ENCODE data around the gene HOXB8. TPM values are rescaled to one million over a fixed set of nuclear protein-coding genes. Genes with fewer than 3 reads are reported as not detected.

Gene HOXB8
- total and polyA plus RNA-seq, 2 experiments from 2014 or later, result not detected

DNA sequence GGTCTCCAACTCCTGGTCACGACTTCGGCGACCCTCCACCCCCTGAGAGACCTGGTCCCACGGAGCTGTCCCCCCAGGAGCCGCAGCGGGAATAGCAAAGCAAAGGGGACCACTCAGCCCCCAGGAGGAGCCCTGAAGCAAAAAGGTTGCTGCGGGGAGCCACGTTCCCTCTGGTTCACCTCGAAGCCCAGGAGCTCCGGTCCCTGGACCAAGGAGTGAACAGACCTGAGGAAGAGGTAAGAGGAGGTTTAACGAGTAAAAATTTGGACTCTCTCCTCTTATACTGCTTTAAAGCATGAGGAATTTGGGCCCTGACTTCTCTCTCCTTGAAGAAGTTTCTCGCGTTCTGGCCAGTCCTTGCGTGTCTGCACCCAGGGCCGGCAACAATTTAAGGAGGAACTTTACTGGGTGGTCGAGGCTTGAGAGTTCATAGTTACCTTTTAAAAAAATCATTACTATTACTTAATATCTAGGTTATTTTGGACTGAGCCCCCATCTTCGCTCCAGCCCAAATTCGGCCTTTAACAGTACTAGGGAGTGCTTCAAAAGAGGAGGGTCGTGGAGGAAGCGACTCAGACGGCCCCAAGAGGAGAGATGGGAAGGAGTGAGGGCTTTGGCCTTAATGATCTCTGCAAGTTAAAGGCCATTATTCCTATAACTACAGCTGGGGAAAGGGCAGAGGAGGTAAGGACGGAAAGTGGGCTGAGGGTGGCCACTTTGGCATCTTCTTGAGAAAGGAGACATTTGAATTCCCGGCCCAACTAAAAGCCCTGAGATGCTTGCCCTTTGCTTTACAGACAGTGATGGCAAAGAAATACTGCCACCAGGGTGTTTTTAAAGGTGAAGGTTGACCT is 28.0 kb upstream of the HOXB8 start:
- peak; percentile 29 for DNase-seq (ENCODE audit: low spot score)

More for the DNA sequence above, 28.0 kb upstream of the HOXB8 start:
- Histone ChIP-seq H3K4me1 (ENCODE audit: insufficient read depth) (peaks cover 25% of the 10 kb centered on the region), H3K27me3 (ENCODE audit: insufficient read depth) (peaks cover 100% of the 10 kb centered on the region), H2AFZ (no peak overlapping the region), H3K9me2 (ENCODE audit: insufficient read depth) (no peaks in the 10 kb centered on the region), H3K4me2 (peak overlapping the region; percentile 67), H4K20me1 (replicated peaks; ENCODE audit: insufficient read depth) (peaks cover 46% of the 10 kb centered on the region), H3K4me3 (peak overlapping the region; percentile 41; the same call in 1 of the 2 replicates), H3F3A (replicated peaks; ENCODE audit: low read depth) (peaks cover 60% of the 10 kb centered on the region), H3K36me3 (ENCODE audit: insufficient read depth) (no peaks in the 10 kb centered on the region; the same call in 1 of the 2 replicates), H3K79me2 (replicated peaks; ENCODE audit: insufficient read depth) (no peaks in the 10 kb centered on the region), H3K27ac (ENCODE audit: low read depth) (no peak overlapping the region)
- Mint-ChIP-seq H3K4me3 (no peak overlapping the region; the same call in 2 of the 3 replicates), H3K4me1 (peaks cover 22% of the 10 kb centered on the region), H3K36me3 (ENCODE audit: low read depth) (no peaks in the 10 kb centered on the region; the same call in 2 of the 3 replicates), H3K27ac (no peak overlapping the region), H3K27me3 (ENCODE audit: insufficient read depth, low read depth, poor library complexity) (peaks cover 100% of the 10 kb centered on the region), H3K9me3 (no peaks in the 10 kb centered on the region; the same call in 2 of the 3 replicates)
- TF ChIP-seq CTCF (conservative IDR thresholded peaks at IDR 0.05; ENCODE audit: low read depth in 2 of 2), result no peak
- TF ChIP-seq, protein P1, sequence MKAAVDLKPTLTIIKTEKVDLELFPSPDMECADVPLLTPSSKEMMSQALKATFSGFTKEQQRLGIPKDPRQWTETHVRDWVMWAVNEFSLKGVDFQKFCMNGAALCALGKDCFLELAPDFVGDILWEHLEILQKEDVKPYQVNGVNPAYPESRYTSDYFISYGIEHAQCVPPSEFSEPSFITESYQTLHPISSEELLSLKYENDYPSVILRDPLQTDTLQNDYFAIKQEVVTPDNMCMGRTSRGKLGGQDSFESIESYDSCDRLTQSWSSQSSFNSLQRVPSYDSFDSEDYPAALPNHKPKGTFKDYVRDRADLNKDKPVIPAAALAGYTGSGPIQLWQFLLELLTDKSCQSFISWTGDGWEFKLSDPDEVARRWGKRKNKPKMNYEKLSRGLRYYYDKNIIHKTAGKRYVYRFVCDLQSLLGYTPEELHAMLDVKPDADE (IDR thresholded peaks at IDR 0.05), result no peak
- no peak for TF ChIP-seq JUNB (IDR thresholded peaks at IDR 0.05; ENCODE audit: unreplicated experiment)
- no peak for TF ChIP-seq ZNF462 (CRISPR knock-in tag; IDR thresholded peaks at IDR 0.05)
- no peak for TF ChIP-seq STAT1 (IDR thresholded peaks at IDR 0.05; ENCODE audit: unreplicated experiment)
- TF ChIP-seq EZH2 (IDR thresholded peaks at IDR 0.05; ENCODE audit: low read depth, unreplicated experiment), result peak; percentile 75
- no peak for ATAC-seq
